ENCODE data around the gene MEI4.

MEI4 gene

GRCh38 chr6:77652739-77653138 lies at the start of gene MEI4:
TSS of gene MEI4 (plus strand) at chr6:77653039. CDS start at chr6:77690672, 37,633 bp downstream.
- Histone ChIP-seq H3K9ac (ENCODE audit: low read length) (no peak within 1 kb of the TSS), H3K27me3 (ENCODE audit: control insufficient read depth, insufficient read depth, low read length) (no peaks in the 10 kb centered on the region), H3K9me3 (ENCODE audit: control insufficient read depth, low read length) (no peaks in the 10 kb centered on the region), H3K36me3 (ENCODE audit: control insufficient read depth, insufficient read depth, low read length) (no peaks in the 10 kb centered on the region), H3K4me3 (ENCODE audit: low read length) (no peak within 1 kb of the TSS), H3K4me1 (ENCODE audit: control insufficient read depth, insufficient read depth, low read length) (no peaks in the 10 kb centered on the region)

- no peaks in the 10 kb centered on the region for H3K36me3 ChIP-seq (ENCODE audit: control insufficient read depth, insufficient read depth, low read length)
- no peaks in the 10 kb centered on the region for H3K27me3 ChIP-seq (ENCODE audit: control insufficient read depth, insufficient read depth, low read length)
- H3K4me1 ChIP-seq (ENCODE audit: control insufficient read depth, insufficient read depth, low read length) = no peaks in the 10 kb centered on the region
- no peaks in the 10 kb centered on the region for H3K9me3 ChIP-seq (ENCODE audit: control insufficient read depth, low read length)
- no peak overlapping the region for H3K9ac ChIP-seq (ENCODE audit: low read length)
- H3K4me3 ChIP-seq (ENCODE audit: low read length) = no peak overlapping the region
Observed at GRCh38 chr6:77604476-77604875, 48.4 kb upstream of the MEI4 start.

- no peak overlapping the region for H3K9ac ChIP-seq (ENCODE audit: low read length)
- H3K9me3 ChIP-seq (ENCODE audit: control insufficient read depth, low read length) = no peaks in the 10 kb centered on the region
- no peaks in the 10 kb centered on the region for H3K36me3 ChIP-seq (ENCODE audit: control insufficient read depth, insufficient read depth, low read length)
- no peak overlapping the region for H3K4me3 ChIP-seq (ENCODE audit: low read length)
- no peaks in the 10 kb centered on the region for H3K27me3 ChIP-seq (ENCODE audit: control insufficient read depth, insufficient read depth, low read length)
- H3K4me1 ChIP-seq (ENCODE audit: control insufficient read depth, insufficient read depth, low read length) = no peaks in the 10 kb centered on the region
Observed at GRCh38 chr6:77607004-77607403, 45.8 kb upstream of the MEI4 start.

GRCh38 chr6:77609106-77609505 lies 43.7 kb upstream of the MEI4 start:
- H3K4me3 ChIP-seq (ENCODE audit: low read length) = no peak overlapping the region
- no peaks in the 10 kb centered on the region for H3K9me3 ChIP-seq (ENCODE audit: control insufficient read depth, low read length)
- H3K4me1 ChIP-seq (ENCODE audit: control insufficient read depth, insufficient read depth, low read length) = no peaks in the 10 kb centered on the region
- no peaks in the 10 kb centered on the region for H3K36me3 ChIP-seq (ENCODE audit: control insufficient read depth, insufficient read depth, low read length)
- no peak overlapping the region for H3K9ac ChIP-seq (ENCODE audit: low read length)
- H3K27me3 ChIP-seq (ENCODE audit: control insufficient read depth, insufficient read depth, low read length) = no peaks in the 10 kb centered on the region

GRCh38 chr6:77619114-77619513 lies 33.7 kb upstream of the MEI4 start:
- Histone ChIP-seq H3K36me3 (ENCODE audit: control insufficient read depth, insufficient read depth, low read length) (no peaks in the 10 kb centered on the region), H3K4me1 (ENCODE audit: control insufficient read depth, insufficient read depth, low read length) (no peaks in the 10 kb centered on the region), H3K27me3 (ENCODE audit: control insufficient read depth, insufficient read depth, low read length) (no peaks in the 10 kb centered on the region), H3K9me3 (ENCODE audit: control insufficient read depth, low read length) (no peaks in the 10 kb centered on the region), H3K4me3 (ENCODE audit: low read length) (no peak overlapping the region), H3K9ac (ENCODE audit: low read length) (no peak overlapping the region)

- Histone ChIP-seq H3K36me3 (ENCODE audit: control insufficient read depth, insufficient read depth, low read length) (no peaks in the 10 kb centered on the region), H3K9me3 (ENCODE audit: control insufficient read depth, low read length) (no peaks in the 10 kb centered on the region), H3K4me3 (ENCODE audit: low read length) (no peak overlapping the region), H3K27me3 (ENCODE audit: control insufficient read depth, insufficient read depth, low read length) (no peaks in the 10 kb centered on the region), H3K4me1 (ENCODE audit: control insufficient read depth, insufficient read depth, low read length) (no peaks in the 10 kb centered on the region), H3K9ac (ENCODE audit: low read length) (no peak overlapping the region)
Observed at GRCh38 chr6:77620278-77620882, 32.5 kb upstream of the MEI4 start.

GRCh38 chr6:77624515-77624914 lies 28.3 kb upstream of the MEI4 start:
- H3K9me3 ChIP-seq (ENCODE audit: control insufficient read depth, low read length) = no peaks in the 10 kb centered on the region
- no peaks in the 10 kb centered on the region for H3K27me3 ChIP-seq (ENCODE audit: control insufficient read depth, insufficient read depth, low read length)
- no peaks in the 10 kb centered on the region for H3K36me3 ChIP-seq (ENCODE audit: control insufficient read depth, insufficient read depth, low read length)
- H3K4me1 ChIP-seq (ENCODE audit: control insufficient read depth, insufficient read depth, low read length) = no peaks in the 10 kb centered on the region
- no peak overlapping the region for H3K4me3 ChIP-seq (ENCODE audit: low read length)
- H3K9ac ChIP-seq (ENCODE audit: low read length) = no peak overlapping the region

- Histone ChIP-seq H3K36me3 (ENCODE audit: control insufficient read depth, insufficient read depth, low read length) (no peaks in the 10 kb centered on the region), H3K4me3 (ENCODE audit: low read length) (no peak overlapping the region), H3K9ac (ENCODE audit: low read length) (no peak overlapping the region), H3K9me3 (ENCODE audit: control insufficient read depth, low read length) (no peaks in the 10 kb centered on the region), H3K4me1 (ENCODE audit: control insufficient read depth, insufficient read depth, low read length) (no peaks in the 10 kb centered on the region), H3K27me3 (ENCODE audit: control insufficient read depth, insufficient read depth, low read length) (no peaks in the 10 kb centered on the region)
Observed at GRCh38 chr6:77626426-77626825, 26.4 kb upstream of the MEI4 start.

- Histone ChIP-seq H3K36me3 (ENCODE audit: control insufficient read depth, insufficient read depth, low read length) (no peaks in the 10 kb centered on the region), H3K9me3 (ENCODE audit: control insufficient read depth, low read length) (no peaks in the 10 kb centered on the region), H3K4me1 (ENCODE audit: control insufficient read depth, insufficient read depth, low read length) (no peaks in the 10 kb centered on the region), H3K9ac (ENCODE audit: low read length) (no peak overlapping the region), H3K27me3 (ENCODE audit: control insufficient read depth, insufficient read depth, low read length) (no peaks in the 10 kb centered on the region), H3K4me3 (ENCODE audit: low read length) (no peak overlapping the region)
Observed at GRCh38 chr6:77630014-77630413, 22.8 kb upstream of the MEI4 start.

- Histone ChIP-seq H3K4me1 (ENCODE audit: control insufficient read depth, insufficient read depth, low read length) (no peaks in the 10 kb centered on the region), H3K36me3 (ENCODE audit: control insufficient read depth, insufficient read depth, low read length) (no peaks in the 10 kb centered on the region), H3K27me3 (ENCODE audit: control insufficient read depth, insufficient read depth, low read length) (no peaks in the 10 kb centered on the region), H3K4me3 (ENCODE audit: low read length) (no peak overlapping the region), H3K9ac (ENCODE audit: low read length) (no peak overlapping the region), H3K9me3 (ENCODE audit: control insufficient read depth, low read length) (no peaks in the 10 kb centered on the region)
Observed at GRCh38 chr6:77633471-77633870, 19.4 kb upstream of the MEI4 start.

GRCh38 chr6:77633993-77634715 lies 18.7 kb upstream of the MEI4 start:
- Histone ChIP-seq H3K27me3 (ENCODE audit: control insufficient read depth, insufficient read depth, low read length) (no peaks in the 10 kb centered on the region), H3K9me3 (ENCODE audit: control insufficient read depth, low read length) (no peaks in the 10 kb centered on the region), H3K4me1 (ENCODE audit: control insufficient read depth, insufficient read depth, low read length) (no peaks in the 10 kb centered on the region), H3K4me3 (ENCODE audit: low read length) (no peak overlapping the region), H3K9ac (ENCODE audit: low read length) (no peak overlapping the region), H3K36me3 (ENCODE audit: control insufficient read depth, insufficient read depth, low read length) (no peaks in the 10 kb centered on the region)

- H3K4me1 ChIP-seq (ENCODE audit: control insufficient read depth, insufficient read depth, low read length) = no peaks in the 10 kb centered on the region
- H3K9ac ChIP-seq (ENCODE audit: low read length) = no peak overlapping the region
- no peaks in the 10 kb centered on the region for H3K27me3 ChIP-seq (ENCODE audit: control insufficient read depth, insufficient read depth, low read length)
- H3K9me3 ChIP-seq (ENCODE audit: control insufficient read depth, low read length) = no peaks in the 10 kb centered on the region
- H3K36me3 ChIP-seq (ENCODE audit: control insufficient read depth, insufficient read depth, low read length) = no peaks in the 10 kb centered on the region
- H3K4me3 ChIP-seq (ENCODE audit: low read length) = no peak overlapping the region
Observed at GRCh38 chr6:77638129-77638830, 14.6 kb upstream of the MEI4 start.

Data from mucosa of stomach (tissue), 1 donor.